IPS-18c (cell line): ENCODE data around the gene ATP2C1.

Experiments
- H3K4me3 ChIP-seq: 2 replicates; pipeline ENCODE4 v1.7.0; 2013; ENCODE audit warnings: low read depth, mild to moderate bottlenecking, low read length, moderate library complexity; ENCODE audit not compliant: insufficient read depth
- H3K9me3 ChIP-seq: one replicate; pipeline ENCODE4 v1.6.1; 2013; ENCODE audit warnings: mild to moderate bottlenecking, low read length, moderate library complexity; ENCODE audit not compliant: control insufficient read depth, insufficient read depth

ATP2C1 gene

GRCh38 chr3:130918328-130918727 is 24.4 kb downstream of the ATP2C1 start:
- H3K4me3 ChIP-seq, result no peak overlapping the region

GRCh38 chr3:130925628-130926027 is 31.7 kb downstream of the ATP2C1 start:
- Histone ChIP-seq H3K4me3 (no peak overlapping the region), H3K9me3 (peaks cover 3% of the 10 kb centered on the region)

More at GRCh38 chr3:130918328-130918727, 24.4 kb downstream of the ATP2C1 start:
- no peaks in the 10 kb centered on the region for H3K9me3 ChIP-seq

- Histone ChIP-seq H3K9me3 (peaks cover 3% of the 10 kb centered on the region), H3K4me3 (no peak overlapping the region)
Measured at GRCh38 chr3:130926504-130926903, 32.6 kb downstream of the ATP2C1 start.

- H3K4me3 ChIP-seq, result no peak overlapping the region
- no peaks in the 10 kb centered on the region for H3K9me3 ChIP-seq
Measured at GRCh38 chr3:130929804-130930203, 35.9 kb downstream of the ATP2C1 start.

GRCh38 chr3:130932979-130933378 is 39.1 kb downstream of the ATP2C1 start:
- Histone ChIP-seq H3K9me3 (no peaks in the 10 kb centered on the region), H3K4me3 (no peak overlapping the region)

- no peak overlapping the region for H3K4me3 ChIP-seq
- no peaks in the 10 kb centered on the region for H3K9me3 ChIP-seq
Measured at GRCh38 chr3:130933801-130934345, 40.0 kb downstream of the ATP2C1 start.

- no peak overlapping the region for H3K4me3 ChIP-seq
- no peaks in the 10 kb centered on the region for H3K9me3 ChIP-seq
Measured at GRCh38 chr3:130934442-130935089, 40.7 kb downstream of the ATP2C1 start.

GRCh38 chr3:130935761-130936492 is 42.0 kb downstream of the ATP2C1 start:
- Histone ChIP-seq H3K4me3 (no peak overlapping the region), H3K9me3 (no peaks in the 10 kb centered on the region)

GRCh38 chr3:130939753-130940152 is 45.9 kb downstream of the ATP2C1 start:
- no peaks in the 10 kb centered on the region for H3K9me3 ChIP-seq

GRCh38 chr3:130941793-130942192 is 47.9 kb downstream of the ATP2C1 start:
- Histone ChIP-seq H3K9me3 (no peaks in the 10 kb centered on the region), H3K4me3 (no peak overlapping the region)

More at GRCh38 chr3:130939753-130940152, 45.9 kb downstream of the ATP2C1 start:
- no peak overlapping the region for H3K4me3 ChIP-seq

GRCh38 chr3:130946882-130947281 is 53.0 kb downstream of the ATP2C1 start:
- H3K9me3 ChIP-seq, result no peaks in the 10 kb centered on the region
- H3K4me3 ChIP-seq, result no peak overlapping the region

GRCh38 chr3:130948001-130948773 is 54.3 kb downstream of the ATP2C1 start:
- no peaks in the 10 kb centered on the region for H3K9me3 ChIP-seq
- no peak overlapping the region for H3K4me3 ChIP-seq

GRCh38 chr3:130948929-130949328 is 55.0 kb downstream of the ATP2C1 start:
- H3K9me3 ChIP-seq, result no peaks in the 10 kb centered on the region

GRCh38 chr3:130950124-130950523 is 56.2 kb downstream of the ATP2C1 start:
- H3K4me3 ChIP-seq, result no peak overlapping the region
- no peaks in the 10 kb centered on the region for H3K9me3 ChIP-seq

More at GRCh38 chr3:130948929-130949328, 55.0 kb downstream of the ATP2C1 start:
- H3K4me3 ChIP-seq, result no peak overlapping the region

GRCh38 chr3:130950641-130951040 is 56.8 kb downstream of the ATP2C1 start:
- Histone ChIP-seq H3K4me3 (no peak overlapping the region), H3K9me3 (no peaks in the 10 kb centered on the region)

- H3K4me3 ChIP-seq, result no peak overlapping the region
- H3K9me3 ChIP-seq, result no peaks in the 10 kb centered on the region
Measured at GRCh38 chr3:130955481-130955880, 61.6 kb downstream of the ATP2C1 start.

- H3K9me3 ChIP-seq, result no peaks in the 10 kb centered on the region
Measured at GRCh38 chr3:130956281-130956680, 62.4 kb downstream of the ATP2C1 start.

More at GRCh38 chr3:130956281-130956680, 62.4 kb downstream of the ATP2C1 start:
- no peak overlapping the region for H3K4me3 ChIP-seq
